HG03108 (cell line): ENCODE results near the gene TRAPPC12.
A peak's percentile ranks its signal among the peaks of the same experiment; 100 is the strongest.

Experiments
- ATAC-seq: cut with Tn5 transposase; IDR thresholded peaks from one replicate; pipeline ENCODE4 v1.9.1; 2021; ENCODE audit warnings: moderate library complexity; ENCODE audit not compliant: unreplicated experiment

Gene TRAPPC12

DNA sequence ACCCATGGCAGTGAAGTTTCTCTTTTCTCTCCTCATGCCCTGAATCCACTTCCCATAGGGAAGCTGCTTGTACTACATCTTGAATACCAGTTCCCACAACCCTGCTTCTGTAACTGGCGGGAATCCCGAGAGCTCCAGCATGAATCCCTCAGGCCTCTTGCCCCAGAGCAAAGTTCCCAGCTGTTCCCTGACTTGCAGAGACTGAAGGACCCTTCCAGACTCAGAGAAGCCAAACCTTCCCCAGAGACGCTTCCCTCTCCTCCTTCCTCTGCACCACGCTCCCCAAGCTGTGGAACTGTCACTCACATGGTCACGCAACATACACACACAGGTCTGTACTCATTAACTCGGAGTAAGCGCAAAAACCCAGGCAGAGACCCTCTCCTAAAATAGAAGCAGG is 26.4 kb downstream of the TRAPPC12 start:
- no peak for ATAC-seq

DNA sequence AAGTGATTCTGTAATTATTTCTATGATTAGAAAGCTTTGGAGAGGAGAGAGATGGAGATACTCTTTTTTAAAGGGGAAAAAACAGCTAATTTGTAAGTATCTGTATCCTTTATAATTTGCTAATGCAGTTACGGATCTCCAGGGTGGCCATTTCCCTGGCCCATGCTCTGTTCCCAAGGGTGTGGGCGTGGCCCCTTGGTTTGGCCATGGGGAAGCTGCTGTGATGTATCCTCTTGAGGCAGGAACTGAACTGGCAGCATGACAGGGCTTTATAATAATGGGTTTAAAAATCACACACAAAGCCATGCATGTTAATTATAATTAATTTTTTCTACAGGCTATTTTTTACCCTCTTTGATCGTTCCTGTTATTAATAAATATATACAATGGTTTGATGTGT is 27.0 kb downstream of the TRAPPC12 start:
- ATAC-seq, result no peak

DNA sequence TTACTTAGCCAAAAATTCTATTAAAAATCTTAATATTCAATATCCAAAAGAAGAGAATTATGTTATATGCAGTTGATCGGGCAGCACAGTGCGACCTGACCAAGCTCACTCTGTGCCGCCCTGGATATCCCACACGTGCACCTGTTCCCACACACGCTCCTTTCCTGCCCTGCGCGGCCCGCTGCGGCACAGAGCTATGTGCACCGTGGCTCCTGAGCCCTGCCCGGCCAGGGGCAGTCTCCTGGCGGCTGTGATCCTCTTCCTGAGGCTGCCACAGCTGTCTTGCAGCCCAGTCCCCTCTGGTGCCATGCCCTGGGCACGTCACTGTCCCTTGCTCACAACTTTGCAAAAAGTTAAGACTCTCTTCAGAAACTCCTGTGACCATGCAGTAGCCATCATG is 29.3 kb downstream of the TRAPPC12 start:
- ATAC-seq, result no peak

DNA sequence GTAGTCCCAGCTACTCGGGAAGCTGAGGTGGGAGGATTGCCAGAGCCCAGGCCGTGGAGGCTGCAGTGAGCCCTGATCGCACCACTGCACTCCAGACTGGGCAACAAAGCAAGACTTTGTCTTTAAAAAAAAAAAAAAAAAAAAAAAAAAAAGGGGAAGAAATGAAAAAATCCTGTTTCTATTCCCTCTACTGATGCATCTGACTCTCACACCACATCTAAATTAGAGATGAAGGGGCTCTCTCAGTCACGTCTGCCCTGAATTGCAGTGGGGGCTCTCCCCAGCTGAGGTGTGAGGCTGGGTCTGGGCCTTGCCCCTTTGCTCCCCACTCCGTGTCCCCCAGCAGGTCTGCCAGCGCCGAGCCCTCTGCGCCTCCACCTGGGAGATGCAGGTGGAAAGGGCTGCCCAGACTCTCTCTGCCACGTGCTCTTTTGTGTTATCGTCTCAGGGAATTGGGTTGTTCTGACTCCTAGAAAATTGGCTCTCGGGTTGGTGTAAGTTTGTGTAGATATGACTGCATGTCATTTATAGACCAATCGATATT is 30.2 kb downstream of the TRAPPC12 start:
- ATAC-seq, result no peak

DNA sequence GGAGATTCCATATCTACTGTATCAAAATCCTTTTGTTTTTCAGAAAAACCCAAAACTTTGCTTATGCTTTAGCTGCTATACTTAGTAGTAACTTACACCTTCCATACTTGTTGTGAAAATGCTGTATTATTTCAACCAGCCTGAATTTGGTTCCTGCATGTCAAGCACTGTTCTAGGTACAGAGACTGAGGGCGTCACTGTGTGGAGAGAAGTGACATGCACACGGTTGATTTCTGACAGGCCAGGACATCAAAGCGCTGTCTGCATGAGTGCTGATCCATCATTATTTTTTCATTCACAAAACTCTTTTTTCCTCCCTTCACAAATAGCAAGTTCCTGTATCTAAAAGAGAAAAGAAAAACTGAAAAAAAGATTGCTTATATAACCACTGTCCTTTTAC is 31.6 kb downstream of the TRAPPC12 start:
- no peak for ATAC-seq

DNA sequence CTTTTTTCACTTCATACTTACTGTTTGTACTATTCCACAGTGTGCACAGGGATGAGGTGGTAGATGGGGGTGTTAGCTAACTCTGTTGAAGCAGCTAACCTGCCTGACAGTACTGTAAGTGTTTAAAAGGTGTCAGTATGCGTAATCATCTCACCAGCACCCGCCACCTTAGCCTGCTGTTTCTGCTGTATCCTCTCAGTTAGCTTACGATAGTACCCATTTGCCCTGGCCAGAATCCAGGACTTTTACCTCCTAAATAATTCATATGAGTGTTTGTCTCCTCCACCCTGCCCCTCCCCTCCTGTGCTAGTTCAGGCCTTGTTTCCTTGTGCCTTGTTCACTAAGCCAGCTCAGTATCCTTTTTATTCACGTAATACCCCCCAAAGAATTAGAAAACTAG is 34.2 kb downstream of the TRAPPC12 start:
- ATAC-seq, result no peak

DNA sequence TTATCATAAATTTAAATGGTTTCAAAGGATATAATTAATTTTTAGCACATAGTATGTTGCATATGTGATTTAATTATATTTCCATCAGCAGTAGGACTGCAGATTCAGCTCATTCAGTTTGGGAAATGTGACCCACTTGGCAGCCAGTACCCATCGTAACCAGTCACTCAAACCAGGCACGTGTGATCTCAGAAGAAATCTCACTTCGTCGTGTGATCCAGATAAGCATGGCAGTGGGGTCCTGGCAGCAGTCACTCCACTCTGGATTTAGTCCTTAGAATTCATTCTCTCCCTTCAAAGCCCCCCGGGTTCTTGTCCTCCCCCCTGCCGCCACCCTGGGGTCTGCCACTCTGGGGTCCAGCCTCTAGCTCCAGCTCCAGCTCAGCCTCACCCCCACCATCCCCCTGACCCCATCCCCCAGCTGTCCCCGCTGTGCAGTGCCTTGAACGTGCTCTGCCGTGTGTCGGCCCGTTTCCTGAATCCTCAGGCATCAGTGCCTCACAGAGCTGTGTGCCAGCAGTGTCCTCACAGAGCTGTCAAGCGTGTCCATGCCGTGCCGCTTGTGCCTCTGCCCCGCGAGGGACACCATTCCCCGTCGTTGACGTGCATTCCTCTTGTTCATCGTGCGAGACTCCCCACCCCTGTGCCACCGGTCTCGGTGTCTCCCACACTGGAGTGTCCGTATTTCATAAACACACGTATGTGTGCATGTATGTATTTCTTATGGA is 34.8 kb downstream of the TRAPPC12 start:
- no peak for ATAC-seq

DNA sequence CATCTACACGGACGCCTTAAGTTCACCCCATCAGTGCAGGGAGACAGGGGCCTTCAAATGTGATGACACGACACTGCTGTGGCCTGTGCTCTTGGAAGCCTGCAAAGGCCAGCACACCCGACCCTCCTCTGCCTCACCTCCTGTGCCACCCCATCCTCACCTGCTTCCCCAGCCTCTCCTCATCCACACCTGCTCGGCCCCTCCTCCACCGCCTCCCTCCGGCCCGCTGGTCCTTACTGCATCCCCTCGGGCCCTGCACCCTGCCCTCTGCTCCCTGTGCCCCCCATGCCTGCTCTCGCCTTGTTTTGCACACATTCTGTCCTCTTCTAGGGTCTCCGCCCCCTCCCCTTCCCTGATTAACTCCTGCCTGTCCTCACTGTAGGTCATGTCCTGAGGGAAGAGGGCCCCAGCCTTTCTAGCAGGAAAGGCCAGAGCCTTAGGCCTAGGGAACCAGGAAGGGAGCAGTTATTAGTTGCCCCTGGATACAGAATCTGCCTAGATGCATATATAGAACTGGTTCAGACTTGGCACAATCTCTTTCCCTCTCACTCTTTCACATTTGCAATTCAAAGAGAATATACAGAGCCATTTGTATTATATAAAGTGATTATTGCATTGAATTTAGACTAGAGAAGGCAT is 39.4 kb downstream of the TRAPPC12 start:
- no peak for ATAC-seq

DNA sequence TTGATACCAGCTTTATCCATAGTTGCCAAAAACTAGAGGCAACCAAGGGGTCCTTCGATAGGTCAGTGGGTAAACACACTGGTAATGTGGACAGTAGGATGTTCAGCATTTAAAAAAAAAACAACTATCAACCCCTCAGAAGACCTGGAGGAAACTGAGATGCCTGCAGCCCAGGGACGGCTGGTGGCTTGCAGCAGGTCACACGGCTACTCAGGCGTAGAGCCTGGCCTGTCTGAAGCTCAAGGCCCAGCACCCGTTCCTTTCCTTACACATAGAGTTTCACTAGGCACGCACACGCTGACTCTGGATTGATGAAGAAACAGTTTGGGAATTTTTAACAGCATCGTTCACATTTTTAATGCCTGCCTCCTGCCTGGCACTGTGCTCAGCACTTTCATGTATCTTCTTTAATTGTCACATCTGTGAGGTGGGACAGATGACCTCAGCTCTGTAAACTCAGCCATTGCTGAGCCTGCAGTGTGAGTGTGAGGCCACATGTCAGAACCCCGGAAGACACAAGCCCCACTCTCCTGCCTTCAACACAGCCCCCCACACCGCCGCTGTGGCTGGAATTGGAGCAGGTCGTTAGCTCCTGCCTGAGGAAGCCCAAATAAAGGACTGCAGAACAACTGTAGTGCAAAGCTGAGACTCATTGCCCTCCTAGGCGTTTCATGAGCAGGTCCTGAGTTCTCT is 40.7 kb downstream of the TRAPPC12 start:
- ATAC-seq, result no peak

DNA sequence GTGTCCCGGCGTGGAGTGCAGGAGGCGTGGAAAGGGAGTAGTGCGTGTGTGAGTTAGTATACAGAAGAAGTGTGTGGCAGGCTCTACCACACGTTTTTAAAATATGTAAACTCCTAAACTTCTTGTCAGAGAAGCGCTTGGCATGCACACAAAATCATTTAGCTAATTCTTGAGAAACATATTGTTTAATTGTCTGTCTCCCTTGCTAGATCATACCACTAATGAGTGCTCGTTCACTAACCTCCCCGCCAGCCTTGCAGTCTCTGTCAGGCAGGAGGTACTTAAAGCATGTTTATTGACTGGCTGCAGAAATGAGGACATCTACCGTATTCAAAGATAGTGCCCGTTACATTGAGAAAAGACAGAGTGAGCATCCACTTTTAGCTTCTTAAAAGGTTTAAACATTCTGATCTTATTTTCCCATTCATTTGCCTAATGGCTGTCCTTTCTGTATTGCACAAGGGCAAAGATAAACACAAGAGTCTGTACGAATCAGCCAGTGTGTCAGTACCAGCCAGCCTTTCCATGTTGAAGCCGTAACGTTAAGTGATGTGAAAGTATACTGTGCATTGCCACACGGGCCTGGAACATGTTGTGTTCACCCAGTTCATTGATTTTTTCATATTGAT is 41.4 kb downstream of the TRAPPC12 start:
- no peak for ATAC-seq

DNA sequence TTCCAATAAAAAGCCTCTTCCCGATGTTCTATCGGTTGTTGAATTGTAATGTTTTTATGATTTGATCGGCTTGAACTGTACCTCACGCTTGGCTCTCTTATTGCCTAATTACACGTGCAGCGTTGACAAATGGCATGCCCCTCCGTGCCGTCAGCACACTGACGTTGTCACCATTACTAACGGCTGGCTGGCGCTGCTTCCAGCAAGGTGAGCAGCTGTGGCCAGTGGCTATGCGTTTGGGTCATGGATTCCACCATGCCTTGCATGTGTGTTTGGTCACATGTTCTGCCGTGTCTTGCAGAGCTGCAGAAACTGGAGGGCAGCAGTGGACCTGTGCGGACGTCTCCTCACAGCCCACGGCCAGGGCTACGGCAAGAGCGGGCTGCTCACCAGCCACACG is 42.1 kb downstream of the TRAPPC12 start:
- no peak for ATAC-seq

DNA sequence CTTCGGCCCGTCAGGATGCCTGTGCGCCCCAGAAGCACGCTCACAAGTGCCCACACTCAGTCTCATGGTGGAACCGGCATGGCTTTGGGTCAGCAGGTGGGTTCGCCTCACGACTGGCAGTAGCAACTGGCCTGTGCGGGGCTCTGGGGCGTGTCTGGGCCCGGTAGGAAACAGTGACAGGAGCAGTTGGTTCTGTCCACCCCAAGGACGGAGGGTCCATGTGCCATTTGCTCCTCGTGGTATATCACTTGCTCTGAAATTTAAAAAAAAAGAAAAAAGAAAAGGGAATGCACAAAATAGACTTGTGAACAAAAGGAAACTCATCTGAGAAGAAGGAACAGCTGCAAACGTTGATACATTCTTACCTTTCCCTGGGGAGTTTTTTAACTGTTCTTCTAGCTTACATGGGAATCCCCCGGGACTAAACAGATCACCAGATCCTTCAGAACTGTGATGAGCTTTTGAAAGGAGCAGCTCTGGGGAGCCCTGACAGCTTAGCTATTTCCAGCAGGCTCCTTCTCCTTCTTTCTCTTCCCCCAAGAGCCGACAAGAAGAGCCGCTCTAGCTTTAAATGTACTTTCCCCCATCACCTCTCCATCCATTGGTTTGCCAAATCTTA is 42.8 kb downstream of the TRAPPC12 start:
- ATAC-seq, result peak; percentile 57

DNA sequence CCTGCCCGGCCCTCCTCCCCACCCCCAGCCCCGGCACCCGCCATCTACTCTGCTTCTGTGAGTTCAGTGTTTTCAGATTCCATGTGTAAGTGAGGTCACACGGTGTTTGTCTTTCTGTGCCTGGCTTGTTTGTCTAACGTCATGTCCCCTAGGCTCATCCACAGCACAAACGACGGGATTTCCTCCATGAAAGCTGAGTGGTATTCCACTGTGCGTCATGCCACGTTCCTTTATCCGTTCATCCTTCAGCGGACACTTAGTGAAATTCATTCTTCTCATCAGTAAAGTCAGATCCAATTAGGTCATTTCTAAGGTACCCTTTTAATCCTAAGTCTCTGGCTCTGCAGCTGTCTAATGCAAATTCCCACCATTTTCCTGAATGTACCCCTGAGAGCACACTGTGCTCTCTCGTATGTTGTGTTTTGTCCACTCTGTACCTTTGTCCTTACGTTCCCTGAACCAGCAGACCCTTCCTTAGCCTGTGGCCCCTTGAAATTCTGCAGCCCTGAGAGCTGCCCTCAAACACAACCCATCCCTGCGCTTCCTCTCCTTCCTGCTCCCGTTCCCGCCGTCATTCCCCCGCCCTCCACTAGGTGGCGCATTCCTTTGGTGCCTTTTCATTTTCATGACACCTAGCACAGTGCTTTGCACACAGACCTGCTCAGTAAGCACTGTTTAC is 44.1 kb downstream of the TRAPPC12 start:
- no peak for ATAC-seq

DNA sequence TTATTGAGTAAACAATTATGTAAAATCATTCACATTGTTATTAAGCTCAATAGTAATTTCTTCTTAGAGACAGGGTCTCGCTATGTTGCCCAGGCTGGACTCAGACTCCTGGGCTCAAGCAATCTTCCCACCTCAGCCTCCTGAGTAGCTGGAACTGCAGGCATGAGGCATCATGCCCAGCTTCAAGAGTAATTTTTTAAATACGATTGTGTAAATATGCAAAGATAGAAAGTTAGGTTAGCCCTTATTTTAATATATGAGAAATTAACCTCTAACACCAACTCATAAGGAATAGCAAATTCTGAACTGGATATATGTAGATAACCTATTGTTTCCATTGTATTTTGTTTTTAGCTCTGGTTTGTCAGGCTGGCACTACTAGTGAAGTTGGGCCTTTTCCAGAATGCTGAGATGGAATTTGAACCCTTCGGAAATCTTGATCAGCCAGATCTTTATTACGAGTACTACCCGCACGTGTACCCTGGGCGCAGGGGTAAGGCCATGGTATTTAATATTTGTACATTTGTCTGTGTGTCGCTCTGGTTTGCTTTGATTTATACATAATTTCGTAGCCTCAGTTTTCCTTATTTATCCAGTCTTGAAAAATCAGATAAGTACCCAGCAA is 44.8 kb downstream of the TRAPPC12 start:
- ATAC-seq, result no peak

DNA sequence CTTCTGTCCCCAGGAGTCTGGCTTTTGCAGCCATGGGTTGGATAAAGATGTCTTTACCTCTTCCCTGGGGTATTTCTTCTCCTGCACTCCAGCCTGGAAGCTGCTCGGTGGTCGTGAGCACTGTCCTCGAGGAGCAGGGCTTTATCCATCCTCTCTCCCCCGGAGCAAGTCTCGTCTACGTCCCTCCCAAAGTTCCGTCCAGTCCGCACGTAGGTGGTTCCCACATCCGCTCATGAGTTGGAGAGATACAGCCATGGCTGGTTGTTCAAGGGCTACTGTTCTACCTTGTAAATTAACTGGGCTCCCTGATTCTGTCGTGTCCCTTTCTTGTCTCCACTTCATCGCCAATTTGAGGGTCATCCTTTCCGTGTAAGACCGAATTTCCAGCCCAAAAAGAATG is 47.1 kb downstream of the TRAPPC12 start:
- ATAC-seq, result no peak

DNA sequence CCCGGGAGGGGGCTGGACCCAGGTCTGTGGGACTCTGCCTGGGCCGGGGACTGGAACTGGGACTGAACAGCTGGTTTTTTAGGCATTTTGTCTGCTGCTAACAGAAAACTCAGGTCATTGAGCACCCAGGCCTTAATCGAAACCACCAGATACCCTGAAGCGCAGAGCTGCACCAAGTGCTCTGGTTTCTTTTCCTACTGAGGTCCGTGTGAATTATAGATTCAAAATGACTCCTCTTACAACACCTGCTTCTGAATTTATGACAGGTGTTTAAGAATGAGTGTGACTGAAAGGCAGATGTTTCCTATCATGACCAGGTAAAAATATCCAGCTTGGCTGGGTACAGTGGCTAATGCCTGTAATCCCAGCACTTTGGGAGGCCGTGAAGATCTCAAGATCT is 47.8 kb downstream of the TRAPPC12 start:
- ATAC-seq, result no peak

DNA sequence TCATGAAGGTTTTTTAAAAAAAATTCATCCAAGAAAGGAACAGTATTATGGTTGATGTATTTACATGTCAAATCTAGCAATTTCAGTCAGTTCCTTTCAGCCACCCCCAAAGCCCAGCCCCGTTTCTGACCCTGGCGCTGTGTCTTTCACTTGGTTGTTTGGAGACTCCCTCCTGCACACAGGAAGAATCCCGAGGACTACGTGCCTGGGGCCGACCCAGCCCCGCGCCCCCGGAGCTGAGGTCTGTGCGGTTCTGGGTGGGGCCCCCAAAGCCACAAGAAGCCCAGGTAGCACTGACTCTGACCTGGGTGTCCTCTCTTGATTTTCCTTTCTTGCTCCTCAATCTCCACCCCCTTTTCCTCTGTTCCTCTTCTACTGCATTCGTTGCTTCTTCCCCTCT is 49.1 kb downstream of the TRAPPC12 start:
- no peak for ATAC-seq

DNA sequence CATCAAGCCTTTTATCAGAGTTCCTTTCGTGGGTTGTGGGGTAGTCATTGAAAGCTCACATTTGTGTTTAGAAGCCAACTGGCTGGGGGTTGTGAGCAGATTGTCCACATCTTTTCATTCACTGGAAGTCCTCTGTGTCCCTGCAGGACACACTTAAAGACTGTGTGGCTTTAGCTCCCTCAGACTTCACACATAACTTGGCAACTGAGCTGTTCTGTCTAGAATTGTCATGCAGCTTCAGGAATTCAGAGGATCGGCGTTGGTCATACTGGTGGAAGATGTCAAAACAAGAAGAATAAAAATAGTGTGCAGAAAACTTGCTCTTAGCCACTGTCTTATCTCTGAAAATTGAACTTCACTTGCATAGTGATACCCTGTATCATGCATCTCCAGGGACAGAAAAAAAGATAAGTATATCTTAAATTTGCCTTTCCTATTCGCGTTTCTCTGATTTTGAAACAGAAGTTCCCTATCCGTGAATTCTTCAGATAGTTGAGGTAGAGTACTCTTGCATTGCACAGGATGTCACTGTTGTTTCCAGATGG is 49.6 kb downstream of the TRAPPC12 start:
- no peak for ATAC-seq

DNA sequence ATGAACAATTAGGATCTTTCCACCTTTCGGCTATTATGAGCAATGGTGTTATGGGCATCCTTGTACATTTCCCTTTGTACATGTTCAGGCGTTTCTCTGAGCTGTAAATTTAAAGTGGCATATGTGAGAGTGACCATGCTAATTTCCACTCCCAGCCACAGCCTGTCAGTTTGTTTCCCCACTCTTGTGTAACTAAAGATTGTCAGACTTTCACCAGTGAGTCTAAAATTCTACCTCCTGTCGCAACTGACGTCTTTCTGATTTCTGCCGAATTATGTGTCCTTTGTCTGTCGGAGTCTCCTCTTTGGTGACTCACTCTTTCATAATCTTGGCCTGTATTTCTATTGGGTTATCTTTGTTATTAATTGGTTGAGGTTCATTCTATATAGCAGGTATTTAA is 50.7 kb downstream of the TRAPPC12 start:
- ATAC-seq, result no peak
